Adrenal gland (tissue), 5 donors: ENCODE results near the gene CFAP57.

Experiments
- POLR2A ChIP-seq, 2 donors: fragments of 450-650 bp; IDR thresholded peaks; one replicate each; pipeline ENCODE4 v1.6.1; 2017; ENCODE audit warnings: antibody characterized with exemption in 2 of 2, mild to moderate bottlenecking in 2 of 2, moderate library complexity in 1 of 2
- TF ChIP-seq, protein P1 (sequence below), 6 experiments: fragments of 450-650 bp in 4 of 6; fragments of 200-600 bp in 2 of 6; sonication (generic) in 1 of 6; IDR thresholded peaks; 1 replicate in 5 of 6; 2 replicates in 1 of 6; pipeline versions ENCODE4 v1.5.1 to v1.8.0; 2016 to 2021; ENCODE audit warnings: antibody characterized with exemption in 6 of 6, mild to moderate bottlenecking in 2 of 6, moderate library complexity in 1 of 6
- donor health status: DM: no; HTN: no; CAD: no.

DNA sequence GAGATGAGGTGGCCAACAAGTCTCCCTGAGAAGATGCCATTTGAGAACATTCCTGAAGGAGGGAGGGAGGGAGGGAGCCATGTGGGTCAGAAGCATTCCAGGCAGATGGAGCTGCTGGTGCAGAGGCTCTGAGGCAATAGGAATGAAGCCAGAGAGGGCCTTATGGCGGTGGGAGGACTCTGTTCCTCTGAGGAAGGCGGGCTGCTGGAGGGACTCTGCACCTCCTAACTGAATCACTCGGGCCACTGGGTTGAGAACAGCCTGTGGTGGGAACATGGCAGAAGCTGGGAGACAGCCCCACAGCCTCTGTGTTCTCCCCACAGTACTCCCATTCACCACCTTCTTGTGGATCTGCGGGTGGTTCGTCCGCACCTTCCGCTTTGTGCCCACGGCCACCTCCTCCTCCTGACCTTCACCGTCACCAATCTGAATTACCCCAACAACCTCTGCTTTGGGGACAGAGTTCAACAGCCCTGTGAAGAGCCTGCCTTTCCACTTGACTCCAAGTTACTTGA, 95.2 kb downstream of the CFAP57 start:
- TF ChIP-seq POLR2A (IDR thresholded peaks at IDR 0.05) = no peak
- TF ChIP-seq, protein P1, sequence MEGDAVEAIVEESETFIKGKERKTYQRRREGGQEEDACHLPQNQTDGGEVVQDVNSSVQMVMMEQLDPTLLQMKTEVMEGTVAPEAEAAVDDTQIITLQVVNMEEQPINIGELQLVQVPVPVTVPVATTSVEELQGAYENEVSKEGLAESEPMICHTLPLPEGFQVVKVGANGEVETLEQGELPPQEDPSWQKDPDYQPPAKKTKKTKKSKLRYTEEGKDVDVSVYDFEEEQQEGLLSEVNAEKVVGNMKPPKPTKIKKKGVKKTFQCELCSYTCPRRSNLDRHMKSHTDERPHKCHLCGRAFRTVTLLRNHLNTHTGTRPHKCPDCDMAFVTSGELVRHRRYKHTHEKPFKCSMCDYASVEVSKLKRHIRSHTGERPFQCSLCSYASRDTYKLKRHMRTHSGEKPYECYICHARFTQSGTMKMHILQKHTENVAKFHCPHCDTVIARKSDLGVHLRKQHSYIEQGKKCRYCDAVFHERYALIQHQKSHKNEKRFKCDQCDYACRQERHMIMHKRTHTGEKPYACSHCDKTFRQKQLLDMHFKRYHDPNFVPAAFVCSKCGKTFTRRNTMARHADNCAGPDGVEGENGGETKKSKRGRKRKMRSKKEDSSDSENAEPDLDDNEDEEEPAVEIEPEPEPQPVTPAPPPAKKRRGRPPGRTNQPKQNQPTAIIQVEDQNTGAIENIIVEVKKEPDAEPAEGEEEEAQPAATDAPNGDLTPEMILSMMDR (IDR thresholded peaks at IDR 0.05) = no peak
